Panc1 (cell line): Measurements from ENCODE around the gene MTR.

Experiments
- POLR2AphosphoS5 ChIP-seq: IDR thresholded peaks from 2 replicates; pipeline ENCODE4 v1.6.1; 2012; ENCODE audit warnings: mild to moderate bottlenecking, low read depth, low read length, moderate library complexity
- SIN3A ChIP-seq: IDR thresholded peaks from 2 replicates; pipeline ENCODE4 v1.6.1; 2012; ENCODE audit warnings: low read depth, mild to moderate bottlenecking, low read length, moderate library complexity, borderline replicate concordance; ENCODE audit not compliant: insufficient read depth
- TCF7L2 ChIP-seq: IDR thresholded peaks from 2 replicates; pipeline ENCODE4 v1.6.1; 2011; ENCODE audit warnings: mild to moderate bottlenecking, low read depth, low read length, inconsistent platforms
- TF ChIP-seq, protein P1 (sequence below): fragments of 450-650 bp; IDR thresholded peaks from 2 replicates; pipeline ENCODE4 v1.5.1; 2017; ENCODE audit warnings: mild to moderate bottlenecking
- TF ChIP-seq, protein P2 (sequence below), 2 experiments: IDR thresholded peaks; 2 replicates each; pipeline ENCODE4 v1.6.1; 2011 to 2012; ENCODE audit warnings: low read depth in 2 of 2, control low read depth in 1 of 2, low read length in 1 of 2, mild to moderate bottlenecking in 1 of 2, moderate library complexity in 1 of 2; ENCODE audit not compliant: insufficient read depth in 1 of 2

DNA sequence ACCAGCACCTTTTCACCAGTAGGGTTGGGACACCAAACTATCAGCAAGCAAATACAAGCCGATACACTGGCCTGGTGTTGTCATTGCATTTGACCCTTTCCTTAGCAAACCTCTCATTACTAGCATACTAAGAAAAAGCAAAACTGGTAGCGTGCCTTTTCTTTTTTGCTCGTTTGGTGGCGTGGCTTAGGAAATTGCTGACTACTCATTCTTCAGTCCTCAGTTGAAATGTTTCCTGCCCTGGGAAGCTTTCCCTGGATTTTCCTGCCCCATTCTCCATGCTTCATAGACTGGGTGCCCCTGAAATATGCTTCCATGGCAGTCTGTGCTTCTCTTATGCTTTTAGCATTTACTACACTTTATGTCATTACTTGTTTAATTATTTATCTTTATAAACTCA, 42.0 kb downstream of the MTR start:
- TF ChIP-seq, protein P1, sequence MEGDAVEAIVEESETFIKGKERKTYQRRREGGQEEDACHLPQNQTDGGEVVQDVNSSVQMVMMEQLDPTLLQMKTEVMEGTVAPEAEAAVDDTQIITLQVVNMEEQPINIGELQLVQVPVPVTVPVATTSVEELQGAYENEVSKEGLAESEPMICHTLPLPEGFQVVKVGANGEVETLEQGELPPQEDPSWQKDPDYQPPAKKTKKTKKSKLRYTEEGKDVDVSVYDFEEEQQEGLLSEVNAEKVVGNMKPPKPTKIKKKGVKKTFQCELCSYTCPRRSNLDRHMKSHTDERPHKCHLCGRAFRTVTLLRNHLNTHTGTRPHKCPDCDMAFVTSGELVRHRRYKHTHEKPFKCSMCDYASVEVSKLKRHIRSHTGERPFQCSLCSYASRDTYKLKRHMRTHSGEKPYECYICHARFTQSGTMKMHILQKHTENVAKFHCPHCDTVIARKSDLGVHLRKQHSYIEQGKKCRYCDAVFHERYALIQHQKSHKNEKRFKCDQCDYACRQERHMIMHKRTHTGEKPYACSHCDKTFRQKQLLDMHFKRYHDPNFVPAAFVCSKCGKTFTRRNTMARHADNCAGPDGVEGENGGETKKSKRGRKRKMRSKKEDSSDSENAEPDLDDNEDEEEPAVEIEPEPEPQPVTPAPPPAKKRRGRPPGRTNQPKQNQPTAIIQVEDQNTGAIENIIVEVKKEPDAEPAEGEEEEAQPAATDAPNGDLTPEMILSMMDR = no peak
- TF ChIP-seq, protein P2, sequence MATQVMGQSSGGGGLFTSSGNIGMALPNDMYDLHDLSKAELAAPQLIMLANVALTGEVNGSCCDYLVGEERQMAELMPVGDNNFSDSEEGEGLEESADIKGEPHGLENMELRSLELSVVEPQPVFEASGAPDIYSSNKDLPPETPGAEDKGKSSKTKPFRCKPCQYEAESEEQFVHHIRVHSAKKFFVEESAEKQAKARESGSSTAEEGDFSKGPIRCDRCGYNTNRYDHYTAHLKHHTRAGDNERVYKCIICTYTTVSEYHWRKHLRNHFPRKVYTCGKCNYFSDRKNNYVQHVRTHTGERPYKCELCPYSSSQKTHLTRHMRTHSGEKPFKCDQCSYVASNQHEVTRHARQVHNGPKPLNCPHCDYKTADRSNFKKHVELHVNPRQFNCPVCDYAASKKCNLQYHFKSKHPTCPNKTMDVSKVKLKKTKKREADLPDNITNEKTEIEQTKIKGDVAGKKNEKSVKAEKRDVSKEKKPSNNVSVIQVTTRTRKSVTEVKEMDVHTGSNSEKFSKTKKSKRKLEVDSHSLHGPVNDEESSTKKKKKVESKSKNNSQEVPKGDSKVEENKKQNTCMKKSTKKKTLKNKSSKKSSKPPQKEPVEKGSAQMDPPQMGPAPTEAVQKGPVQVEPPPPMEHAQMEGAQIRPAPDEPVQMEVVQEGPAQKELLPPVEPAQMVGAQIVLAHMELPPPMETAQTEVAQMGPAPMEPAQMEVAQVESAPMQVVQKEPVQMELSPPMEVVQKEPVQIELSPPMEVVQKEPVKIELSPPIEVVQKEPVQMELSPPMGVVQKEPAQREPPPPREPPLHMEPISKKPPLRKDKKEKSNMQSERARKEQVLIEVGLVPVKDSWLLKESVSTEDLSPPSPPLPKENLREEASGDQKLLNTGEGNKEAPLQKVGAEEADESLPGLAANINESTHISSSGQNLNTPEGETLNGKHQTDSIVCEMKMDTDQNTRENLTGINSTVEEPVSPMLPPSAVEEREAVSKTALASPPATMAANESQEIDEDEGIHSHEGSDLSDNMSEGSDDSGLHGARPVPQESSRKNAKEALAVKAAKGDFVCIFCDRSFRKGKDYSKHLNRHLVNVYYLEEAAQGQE (IDR thresholded peaks at IDR 0.05; ENCODE audit: insufficient read depth in 1 of 2, low read depth in 2 of 2, low read length in 1 of 2) = no peak
- no peak for TF ChIP-seq TCF7L2
- no peak for TF ChIP-seq POLR2AphosphoS5
- TF ChIP-seq SIN3A = no peak
